PFSK-1 (cell line): Measurements from ENCODE around the gene BACH1.

Source experiments
- FOXP2 ChIP-seq: optimal IDR thresholded peaks from 2 replicates; pipeline ENCODE3; 2011; ENCODE audit warnings: borderline replicate concordance, control low read depth, inconsistent platforms; ENCODE audit not compliant: insufficient read depth; ENCODE audit errors: extremely low read length, extremely low read depth
- POLR2AphosphoS5 ChIP-seq: IDR thresholded peaks from 2 replicates; pipeline ENCODE4 v1.6.1; 2012; ENCODE audit warnings: low read depth, mild to moderate bottlenecking, control low read depth, low read length, moderate library complexity
- SIN3A ChIP-seq: IDR thresholded peaks from 2 replicates; pipeline ENCODE4 v1.6.1; 2012; ENCODE audit warnings: mild to moderate bottlenecking, low read length, moderate library complexity, borderline replicate concordance; ENCODE audit not compliant: insufficient read depth
- TF ChIP-seq, protein P1 (sequence below), 2 experiments: IDR thresholded peaks; 2 replicates each; pipeline versions ENCODE4 v1.6.1 to v1.8.0; 2011 to 2012; ENCODE audit warnings: low read depth in 2 of 2, low read length in 2 of 2, control low read depth in 1 of 2, inconsistent platforms in 1 of 2, mild to moderate bottlenecking in 1 of 2, moderate library complexity in 1 of 2; ENCODE audit not compliant: insufficient read depth in 1 of 2

DNA sequence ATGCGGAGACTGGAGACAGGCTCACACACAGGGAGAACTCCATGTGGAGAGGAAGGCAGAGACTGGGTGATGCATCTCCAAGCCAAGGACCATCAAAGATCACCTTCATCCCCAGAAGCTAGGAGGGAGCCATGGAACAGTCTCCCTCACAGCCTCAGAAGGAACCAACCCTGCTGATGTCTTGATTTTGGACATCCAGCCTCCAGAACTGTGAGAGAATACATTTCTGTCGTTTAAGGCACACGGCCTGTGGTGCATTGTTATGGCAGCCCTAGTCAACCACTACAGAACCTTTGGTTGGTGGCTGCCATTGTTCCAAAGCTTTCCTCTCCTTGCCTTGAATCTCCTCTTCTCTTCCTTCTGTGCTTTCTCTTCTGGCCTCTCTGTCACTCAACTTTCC, 64.0 kb downstream of the BACH1 start:
- TF ChIP-seq, protein P1, sequence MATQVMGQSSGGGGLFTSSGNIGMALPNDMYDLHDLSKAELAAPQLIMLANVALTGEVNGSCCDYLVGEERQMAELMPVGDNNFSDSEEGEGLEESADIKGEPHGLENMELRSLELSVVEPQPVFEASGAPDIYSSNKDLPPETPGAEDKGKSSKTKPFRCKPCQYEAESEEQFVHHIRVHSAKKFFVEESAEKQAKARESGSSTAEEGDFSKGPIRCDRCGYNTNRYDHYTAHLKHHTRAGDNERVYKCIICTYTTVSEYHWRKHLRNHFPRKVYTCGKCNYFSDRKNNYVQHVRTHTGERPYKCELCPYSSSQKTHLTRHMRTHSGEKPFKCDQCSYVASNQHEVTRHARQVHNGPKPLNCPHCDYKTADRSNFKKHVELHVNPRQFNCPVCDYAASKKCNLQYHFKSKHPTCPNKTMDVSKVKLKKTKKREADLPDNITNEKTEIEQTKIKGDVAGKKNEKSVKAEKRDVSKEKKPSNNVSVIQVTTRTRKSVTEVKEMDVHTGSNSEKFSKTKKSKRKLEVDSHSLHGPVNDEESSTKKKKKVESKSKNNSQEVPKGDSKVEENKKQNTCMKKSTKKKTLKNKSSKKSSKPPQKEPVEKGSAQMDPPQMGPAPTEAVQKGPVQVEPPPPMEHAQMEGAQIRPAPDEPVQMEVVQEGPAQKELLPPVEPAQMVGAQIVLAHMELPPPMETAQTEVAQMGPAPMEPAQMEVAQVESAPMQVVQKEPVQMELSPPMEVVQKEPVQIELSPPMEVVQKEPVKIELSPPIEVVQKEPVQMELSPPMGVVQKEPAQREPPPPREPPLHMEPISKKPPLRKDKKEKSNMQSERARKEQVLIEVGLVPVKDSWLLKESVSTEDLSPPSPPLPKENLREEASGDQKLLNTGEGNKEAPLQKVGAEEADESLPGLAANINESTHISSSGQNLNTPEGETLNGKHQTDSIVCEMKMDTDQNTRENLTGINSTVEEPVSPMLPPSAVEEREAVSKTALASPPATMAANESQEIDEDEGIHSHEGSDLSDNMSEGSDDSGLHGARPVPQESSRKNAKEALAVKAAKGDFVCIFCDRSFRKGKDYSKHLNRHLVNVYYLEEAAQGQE (IDR thresholded peaks at IDR 0.05; ENCODE audit: insufficient read depth in 1 of 2, low read depth in 2 of 2, low read length in 2 of 2): no peak
- TF ChIP-seq POLR2AphosphoS5: no peak
- no peak for TF ChIP-seq FOXP2
- TF ChIP-seq SIN3A: no peak
